PFSK-1 (cell line): ENCODE data around the gene ABHD17A.

Experiments
- POLR2AphosphoS5 ChIP-seq: IDR thresholded peaks from 2 replicates; pipeline ENCODE4 v1.6.1; 2012; ENCODE audit warnings: low read depth, mild to moderate bottlenecking, control low read depth, low read length, moderate library complexity
- REST ChIP-seq, 2 experiments: IDR thresholded peaks; 2 replicates each; pipeline versions ENCODE4 v1.6.1 to v1.8.0; 2011 to 2012; ENCODE audit warnings: low read depth in 2 of 2, low read length in 2 of 2, control low read depth in 1 of 2, inconsistent platforms in 1 of 2, mild to moderate bottlenecking in 1 of 2, moderate library complexity in 1 of 2; ENCODE audit not compliant: insufficient read depth in 1 of 2
- SIN3A ChIP-seq: IDR thresholded peaks from 2 replicates; pipeline ENCODE4 v1.6.1; 2012; ENCODE audit warnings: mild to moderate bottlenecking, low read length, moderate library complexity, borderline replicate concordance; ENCODE audit not compliant: insufficient read depth

GRCh38 chr19:1846517-1847204, 38.6 kb downstream of the ABHD17A start:
- TF ChIP-seq POLR2AphosphoS5 (no peak), SIN3A (no peak), REST (IDR thresholded peaks at IDR 0.05; ENCODE audit: insufficient read depth in 1 of 2, low read depth in 2 of 2, low read length in 2 of 2) (no peak)
